ENCODE measurements around the gene MRPL49. TPM values are rescaled to one million over a fixed set of nuclear protein-coding genes. Genes with fewer than 3 reads are reported as not detected.

Gene MRPL49
- 39.7 TPM for total RNA-seq

GRCh38 chr11:65121865-65122696 is at the start of gene MRPL49, which contains the start of gene FAU:
Gene MRPL49, plus strand, starts transcription at chr11:65122321. Its CDS starts 26 bp downstream, at chr11:65122347.
Gene FAU, minus strand, starts transcription at chr11:65122134. Its CDS starts 321 bp downstream, at chr11:65121813.

GRCh38 chr11:65083834-65084597 is 38.1 kb upstream of the MRPL49 start, which contains the start of the genes CDCA5 and ZFPL1:
Gene CDCA5, minus strand, starts transcription at chr11:65084040. Its CDS starts 62 bp downstream, at chr11:65083978.
Gene ZFPL1, plus strand, starts transcription at chr11:65084222. Its CDS starts 477 bp downstream, at chr11:65084699.

GRCh38 chr11:65095974-65096806 is 25.9 kb upstream of the MRPL49 start, which contains the start of gene VPS51:
Gene VPS51, plus strand, starts transcription at chr11:65096214. Its CDS starts 37 bp downstream, at chr11:65096251.

GRCh38 chr11:65111744-65112545 is 10.2 kb upstream of the MRPL49 start, which contains the start of gene TM7SF2:
Gene TM7SF2, plus strand, starts transcription at chr11:65111872. Its CDS starts 144 bp downstream, at chr11:65112016.

GRCh38 chr11:65117206-65118096 is 4.7 kb upstream of the MRPL49 start, which contains the start of gene ZNHIT2:
Gene ZNHIT2, minus strand, starts transcription at chr11:65117701. Its CDS starts 48 bp downstream, at chr11:65117653.

GRCh38 chr11:65134240-65134951 is 12.3 kb downstream of the MRPL49 start, which contains the start of gene SYVN1:
Gene SYVN1, minus strand, starts transcription at chr11:65134519. Its CDS starts 918 bp downstream, at chr11:65133601.

GRCh38 chr11:65170058-65170534 is 48.0 kb downstream of the MRPL49 start, which contains the start of gene SPDYC:
Gene SPDYC, plus strand, starts transcription at chr11:65170233. Its CDS starts 1,125 bp downstream, at chr11:65171358.

Small RNA genes within 50 kb of the gene (small RNA-seq; reads per million reads assigned to genes)
- gene HIGD1AP10, result not detected
- not detected for gene PDCL2P2
- gene RNU2-23P, result 6.1 reads per million, percentile 92 among the genes with 10 or more reads in this experiment

Other genes starting within 250 kb of the MRPL49 start
- gene EHD1, start 243.7 kb upstream of the MRPL49 start, total RNA-seq, result 39.0 TPM
- 9.9 TPM for gene ATG2A, start 205.1 kb upstream of the MRPL49 start, total RNA-seq
- 39.7 TPM for gene PPP2R5B, start 197.6 kb upstream of the MRPL49 start, total RNA-seq
- not detected for gene GPHA2, start 186.4 kb upstream of the MRPL49 start, total RNA-seq
- gene MAJIN, start 150.2 kb upstream of the MRPL49 start, total RNA-seq, result not detected
- not detected for gene BATF2, start 125.3 kb upstream of the MRPL49 start, total RNA-seq
- gene ARL2, start 108.2 kb upstream of the MRPL49 start, total RNA-seq, result 73.4 TPM
- gene SNX15, start 94.9 kb upstream of the MRPL49 start, total RNA-seq, result 16.4 TPM
- 6.9 TPM for gene SAC3D1, start 81.1 kb upstream of the MRPL49 start, total RNA-seq
- 4.2 TPM for gene NAALADL1, start 63.8 kb upstream of the MRPL49 start, total RNA-seq
- gene CDCA5, start 38.3 kb upstream of the MRPL49 start, total RNA-seq, result 2.3 TPM
- 15.7 TPM for gene ZFPL1, start 38.1 kb upstream of the MRPL49 start, total RNA-seq
- 125 TPM for gene VPS51, start 26.1 kb upstream of the MRPL49 start, total RNA-seq
- gene TM7SF2, start 10.4 kb upstream of the MRPL49 start, total RNA-seq, result 81.4 TPM
- 6.9 TPM for gene ZNHIT2, start 4.6 kb upstream of the MRPL49 start, total RNA-seq
- 229 TPM for gene FAU, start 187 bp upstream of the MRPL49 start, total RNA-seq
- gene SYVN1, start 12.2 kb downstream of the MRPL49 start, total RNA-seq, result 11.1 TPM
- gene SPDYC, start 47.9 kb downstream of the MRPL49 start, total RNA-seq, result not detected
- 64.6 TPM for gene CAPN1, start 59.6 kb downstream of the MRPL49 start, total RNA-seq
- 1.8 TPM for gene POLA2, start 139.6 kb downstream of the MRPL49 start, total RNA-seq
- 8.1 TPM for gene CDC42EP2, start 192.5 kb downstream of the MRPL49 start, total RNA-seq
- 31.4 TPM for gene DPF2, start 211.5 kb downstream of the MRPL49 start, total RNA-seq
- gene TIGD3, start 232.4 kb downstream of the MRPL49 start, total RNA-seq, result 3.2 TPM

All from diencephalon (tissue), 1 donor.